ENCODE results near the gene GDF7. TPM values are rescaled to one million over a fixed set of nuclear protein-coding genes. Genes with fewer than 3 reads are reported as not detected.

The GDF7 gene
- 12.5 TPM for total RNA-seq
- polyA plus RNA-seq (ENCODE audit: insufficient read depth, low read depth, low replicate concordance) = 1.8 TPM
- long read RNA-seq, donor 1 = 0 reads
- long read RNA-seq, donor 2, full-length matches to known transcripts = 1 of 1 reads
- long read RNA-seq, donor 2, partial matches to known transcripts = 0 of 1 reads
- long read RNA-seq, donor 2, other reads (novel, unspliced or antisense) = 0 of 1 reads
- long read RNA-seq, donor 3 = 0 reads
- long read RNA-seq, donor 4 = 0 reads
- long read RNA-seq, donor 5 = 0 reads
- long read RNA-seq, donor 6 = 0 reads
- long read RNA-seq, donor 7, full-length matches to known transcripts = 2 of 13 reads
- long read RNA-seq, donor 7, partial matches to known transcripts = 0 of 13 reads
- long read RNA-seq, donor 7, other reads (novel, unspliced or antisense) = 11 of 13 reads
- long read RNA-seq, donor 8 = 0 reads
- long read RNA-seq, donor 9 = 0 reads
- long read RNA-seq, donor 10, full-length matches to known transcripts = 1 of 1 reads
- long read RNA-seq, donor 10, partial matches to known transcripts = 0 of 1 reads
- long read RNA-seq, donor 10, other reads (novel, unspliced or antisense) = 0 of 1 reads

DNA sequence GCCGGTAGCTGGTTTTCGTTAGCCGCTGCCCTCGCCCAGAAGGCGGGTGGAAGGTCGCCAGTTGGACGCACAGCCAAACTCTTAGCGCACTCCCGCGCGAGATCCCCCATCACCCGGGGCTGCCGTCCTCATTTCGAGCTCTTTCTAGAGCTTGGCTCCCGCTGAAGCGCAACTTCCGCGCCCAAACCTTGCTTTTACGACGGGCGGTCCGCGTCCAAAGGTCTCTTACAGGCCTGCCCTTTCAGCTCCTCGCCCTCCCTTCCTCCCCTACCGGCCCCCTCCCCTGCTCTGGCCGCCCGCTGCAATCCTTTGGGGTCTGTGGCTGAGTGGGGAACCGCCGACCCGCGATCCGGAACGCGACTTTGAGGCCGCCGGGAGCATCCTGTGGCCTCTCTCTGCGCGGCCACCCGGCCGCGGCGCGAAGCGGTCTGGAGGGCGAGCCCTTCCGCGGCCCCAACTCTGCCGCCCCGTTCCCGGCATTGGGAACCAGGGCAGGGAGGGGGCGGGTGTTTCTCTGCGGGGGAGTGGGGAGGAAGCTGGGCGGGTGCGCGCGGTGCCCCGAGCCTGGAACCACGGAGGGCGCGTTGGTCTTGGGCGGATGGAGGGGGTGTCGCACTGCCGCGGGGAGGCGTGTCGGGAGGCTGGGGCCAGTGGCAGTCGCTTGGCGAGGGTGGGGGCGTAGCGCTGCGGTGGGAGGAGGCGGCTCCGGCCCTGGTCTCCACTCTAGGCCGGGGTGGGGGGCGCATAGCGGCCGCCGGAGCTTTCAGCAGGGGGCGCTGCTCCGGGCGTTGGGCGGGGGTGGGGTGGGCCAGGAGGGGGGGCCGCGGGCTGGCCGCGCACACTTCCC is at the start of gene GDF7:
TSS of gene GDF7 (plus strand) at position 841 of the 847 bp plus-strand sequence. CDS start 96 bp downstream, outside the sequence.
- TF ChIP-seq, protein P1, sequence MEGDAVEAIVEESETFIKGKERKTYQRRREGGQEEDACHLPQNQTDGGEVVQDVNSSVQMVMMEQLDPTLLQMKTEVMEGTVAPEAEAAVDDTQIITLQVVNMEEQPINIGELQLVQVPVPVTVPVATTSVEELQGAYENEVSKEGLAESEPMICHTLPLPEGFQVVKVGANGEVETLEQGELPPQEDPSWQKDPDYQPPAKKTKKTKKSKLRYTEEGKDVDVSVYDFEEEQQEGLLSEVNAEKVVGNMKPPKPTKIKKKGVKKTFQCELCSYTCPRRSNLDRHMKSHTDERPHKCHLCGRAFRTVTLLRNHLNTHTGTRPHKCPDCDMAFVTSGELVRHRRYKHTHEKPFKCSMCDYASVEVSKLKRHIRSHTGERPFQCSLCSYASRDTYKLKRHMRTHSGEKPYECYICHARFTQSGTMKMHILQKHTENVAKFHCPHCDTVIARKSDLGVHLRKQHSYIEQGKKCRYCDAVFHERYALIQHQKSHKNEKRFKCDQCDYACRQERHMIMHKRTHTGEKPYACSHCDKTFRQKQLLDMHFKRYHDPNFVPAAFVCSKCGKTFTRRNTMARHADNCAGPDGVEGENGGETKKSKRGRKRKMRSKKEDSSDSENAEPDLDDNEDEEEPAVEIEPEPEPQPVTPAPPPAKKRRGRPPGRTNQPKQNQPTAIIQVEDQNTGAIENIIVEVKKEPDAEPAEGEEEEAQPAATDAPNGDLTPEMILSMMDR (IDR thresholded peaks at IDR 0.05; ENCODE audit: borderline replicate concordance, extremely low read depth, insufficient read depth) = peak; percentile 36
- Histone ChIP-seq H3K27me3 (ENCODE audit: control insufficient read depth, insufficient read depth, low read length) (peaks cover 53% of the 10 kb centered on the region), H3K36me3 (ENCODE audit: control insufficient read depth in 2 of 3, insufficient read depth in 3 of 3, low read length in 3 of 3) (no peaks in the 10 kb centered on the region), H3K27ac (ENCODE audit: low read depth in 2 of 2, low read length in 2 of 2) (peak within 1 kb of the TSS; percentile 77 to 78), H3K9ac (ENCODE audit: low read length in 3 of 3) (peak within 1 kb of the TSS in 2 of 3 donors; percentile 73), H3K4me3 (ENCODE audit: low read length in 3 of 3) (peak within 1 kb of the TSS; percentile 11 to 67 (median 66)), H3K4me1 (ENCODE audit: control insufficient read depth in 2 of 3, insufficient read depth in 2 of 3, low read depth in 1 of 3, low read length in 3 of 3) (peaks cover 0 to 24% (median 13%) of the 10 kb centered on the region in 3 donors), H3K9me3 (ENCODE audit: control insufficient read depth in 2 of 3, insufficient read depth in 1 of 3, low read length in 3 of 3) (no peaks in the 10 kb centered on the region)
- peak in 3 of 5 donors; percentile 64 to 96 (median 72) for DNase-seq
- intact Hi-C loops (cut with DNase I) = no loop called here
- FAIRE-seq = no peak

DNA sequence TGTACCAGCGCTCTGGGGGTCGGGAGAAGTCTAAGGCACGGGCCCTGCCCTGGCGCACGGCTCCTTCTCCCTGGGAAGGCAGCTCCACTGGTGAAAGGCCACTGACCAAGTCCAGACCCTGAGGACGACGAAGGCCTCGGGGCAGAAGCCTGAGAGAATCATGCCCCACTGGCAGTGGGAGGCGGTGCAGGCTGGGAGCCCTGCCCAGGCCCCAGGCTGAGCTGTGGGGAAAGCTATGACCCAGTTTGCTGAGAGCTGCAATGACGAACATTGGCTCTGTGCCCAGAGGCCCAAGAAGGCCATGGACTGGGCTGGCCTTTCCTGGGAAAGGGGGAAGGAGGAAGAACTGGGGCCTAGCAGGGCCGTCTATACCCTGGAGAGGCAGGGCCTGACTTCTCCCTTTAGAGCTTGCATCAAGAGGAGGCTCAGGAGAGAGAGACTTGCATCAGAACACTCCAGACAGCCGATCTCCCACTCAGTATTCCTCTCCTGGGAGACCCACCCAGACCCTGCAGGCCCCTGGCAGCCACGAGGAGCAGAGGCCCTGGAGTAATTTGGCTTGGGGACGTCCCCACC is 49.0 kb upstream of the GDF7 start:
- DNase-seq (peak; percentile 78 to 99 (median 84)), FAIRE-seq (no peak)
- intact Hi-C loops (cut with DNase I) = no loop called here
- peak overlapping the region; percentile 94 to 97 for H3K27ac ChIP-seq (ENCODE audit: low read depth in 2 of 2, low read length in 2 of 2)
- H3K4me3 ChIP-seq (ENCODE audit: low read length in 3 of 3) = no peak overlapping the region
- H3K9me3 ChIP-seq (ENCODE audit: control insufficient read depth in 2 of 3, insufficient read depth in 1 of 3, low read length in 3 of 3) = no peaks in the 10 kb centered on the region
- H3K9ac ChIP-seq (ENCODE audit: low read length in 3 of 3) = peak overlapping the region in 1 of 3 donors; percentile 90
- TF ChIP-seq, protein P1 (IDR thresholded peaks at IDR 0.05; ENCODE audit: borderline replicate concordance, extremely low read depth, insufficient read depth) = peak; percentile 38
- H3K27me3 ChIP-seq (ENCODE audit: control insufficient read depth, insufficient read depth, low read length) = no peaks in the 10 kb centered on the region
- peaks cover 0 to 28% (median 13%) of the 10 kb centered on the region in 3 donors for H3K36me3 ChIP-seq (ENCODE audit: control insufficient read depth in 2 of 3, insufficient read depth in 3 of 3, low read length in 3 of 3)
- H3K4me1 ChIP-seq (ENCODE audit: control insufficient read depth in 2 of 3, insufficient read depth in 2 of 3, low read depth in 1 of 3, low read length in 3 of 3) = peaks cover 0 to 65% (median 60%) of the 10 kb centered on the region in 3 donors

DNA sequence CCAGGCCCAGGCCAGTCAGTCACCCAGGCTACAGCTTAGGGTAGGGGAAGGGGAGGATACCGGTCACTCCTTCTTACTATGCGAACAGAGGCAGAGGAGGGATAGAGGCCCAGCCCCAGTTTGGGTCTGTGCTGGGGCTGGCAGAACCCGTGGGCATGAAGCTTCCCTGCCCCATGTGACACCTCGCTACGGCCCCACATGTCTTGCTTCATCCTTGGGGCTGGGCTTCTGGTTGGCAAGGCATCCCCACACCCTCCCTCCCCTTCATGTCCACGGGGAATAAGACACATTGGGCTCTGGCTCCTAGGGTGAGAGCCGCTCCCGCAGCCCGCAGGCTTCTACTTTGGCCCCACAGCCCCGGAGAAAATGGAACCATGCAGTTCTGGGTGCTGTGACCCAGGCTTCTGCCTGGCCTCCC is 48.5 kb upstream of the GDF7 start:
- H3K4me1 ChIP-seq (ENCODE audit: control insufficient read depth in 2 of 3, insufficient read depth in 2 of 3, low read depth in 1 of 3, low read length in 3 of 3) = peaks cover 0 to 65% (median 57%) of the 10 kb centered on the region in 3 donors
- no peak overlapping the region for H3K4me3 ChIP-seq (ENCODE audit: low read length in 3 of 3)
- DNase-seq = peak in 1 of 5 donors; percentile 41

More for the DNA sequence above, 48.5 kb upstream of the GDF7 start:
- H3K27me3 ChIP-seq (ENCODE audit: control insufficient read depth, insufficient read depth, low read length) = no peaks in the 10 kb centered on the region
- TF ChIP-seq, protein P1 (IDR thresholded peaks at IDR 0.05; ENCODE audit: borderline replicate concordance, extremely low read depth, insufficient read depth) = no peak
- H3K36me3 ChIP-seq (ENCODE audit: control insufficient read depth in 2 of 3, insufficient read depth in 3 of 3, low read length in 3 of 3) = peaks cover 0 to 31% (median 13%) of the 10 kb centered on the region in 3 donors
- no peak for FAIRE-seq
- H3K27ac ChIP-seq (ENCODE audit: low read depth in 2 of 2, low read length in 2 of 2) = peak overlapping the region; percentile 91 to 97
- H3K9ac ChIP-seq (ENCODE audit: low read length in 3 of 3) = peak overlapping the region in 1 of 3 donors; percentile 90
- intact Hi-C loops (cut with DNase I) = no loop called here
- H3K9me3 ChIP-seq (ENCODE audit: control insufficient read depth in 2 of 3, insufficient read depth in 1 of 3, low read length in 3 of 3) = no peaks in the 10 kb centered on the region

Measured in kidney (tissue), 22 donors.